Sigmoid colon (tissue), 7 donors: ENCODE measurements around the gene ZSWIM5. TPM values are rescaled to one million over a fixed set of nuclear protein-coding genes. Genes with fewer than 3 reads are reported as not detected.

Source experiments
- DNase-seq: peaks from one replicate; pipeline ENCODE4 v3.0.0-alpha.2; 2019
- H3K27ac ChIP-seq, 4 donors: fragments of 200-600 bp; sonication (generic); one replicate each; pipeline ENCODE4 v1.5.1; 2016 to 2019; ENCODE audit warnings: mild to moderate bottlenecking in 1 of 4
- H3K27me3 ChIP-seq, 3 donors: fragments of 200-600 bp; sonication (generic); one replicate each; pipeline ENCODE4 v1.5.1; 2019; ENCODE audit warnings: mild to moderate bottlenecking in 1 of 3
- H3K36me3 ChIP-seq, 4 donors: fragments of 200-600 bp; sonication (generic); one replicate each; pipeline ENCODE4 v1.5.1; 2016 to 2019
- H3K4me1 ChIP-seq, 4 donors: fragments of 200-600 bp; sonication (generic); one replicate each; pipeline ENCODE4 v1.5.1; 2017 to 2019
- H3K4me3 ChIP-seq, 4 donors: fragments of 200-600 bp; sonication (generic); one replicate each; pipeline ENCODE4 v1.5.1; 2017 to 2019; ENCODE audit warnings: mild to moderate bottlenecking in 2 of 4, moderate library complexity in 1 of 4
- H3K9me3 ChIP-seq, 4 donors: fragments of 200-600 bp in 3 of 4; sonication (generic) in 3 of 4; one replicate each; pipeline versions ENCODE4 v1.5.1 to v1.6.1; 2013 to 2019
- EP300 ChIP-seq, 4 donors: sonication (generic); formaldehyde crosslinking; IDR thresholded peaks; one replicate each; pipeline ENCODE4 v1.6.1; 2017; ENCODE audit warnings: antibody characterized with exemption in 4 of 4
- POLR2A ChIP-seq, 2 donors: fragments of 450-650 bp; IDR thresholded peaks; one replicate each; pipeline ENCODE4 v1.6.1; 2016; ENCODE audit warnings: antibody characterized with exemption in 2 of 2, mild to moderate bottlenecking in 2 of 2, moderate library complexity in 2 of 2
- POLR2AphosphoS5 ChIP-seq, 4 donors: sonication (generic); formaldehyde crosslinking; IDR thresholded peaks; one replicate each; pipeline ENCODE4 v1.6.1; 2017; ENCODE audit warnings: antibody characterized with exemption in 4 of 4
- WGBS, 2 donors: extraction: QIAGEN DNeasy Blood & Tissue Kit; methylation state at CpG; one replicate each; pipeline ENCODE4 v1.1.7; 2013; 5-methylcytosine and 5-hydroxymethylcytosine counted together
- intact Hi-C: fragments of 100-400 bp; cut with DNase I; formaldehyde crosslinking; loops from one replicate; pipeline ENCODE4 v1.15.1; 2023
- polyA plus RNA-seq, 3 donors: library from polyadenylated mRNA; stranded (reverse); fragments of 200-250 nt; gene quantifications; one replicate each; pipeline ENCODE4 v1.2.3, GENCODE V29; 2013
- total RNA-seq, 4 donors: library from RNA; depleted of rRNA; stranded (reverse); fragments of >200 nt; gene quantifications; one replicate each; pipeline ENCODE4 v1.1.0, GENCODE V29; 2016
- TF ChIP-seq, protein P1 (sequence below), 4 experiments: fragments of 450-650 bp in 3 of 4; fragments of 200-600 bp in 1 of 4; IDR thresholded peaks; one replicate each; pipeline ENCODE4 v1.5.1; 2016 to 2019; ENCODE audit warnings: antibody characterized with exemption in 4 of 4, mild to moderate bottlenecking in 3 of 4, moderate library complexity in 2 of 4
- donor health status: healthy with polysubstance abuse.
- donor health status: Bipolar disorder and iron deficiency.
- donor health status: healthy.

Gene ZSWIM5
- total and polyA plus RNA-seq, 7 donors: 2.4 to 4.3 (median 3.2) TPM

DNA sequence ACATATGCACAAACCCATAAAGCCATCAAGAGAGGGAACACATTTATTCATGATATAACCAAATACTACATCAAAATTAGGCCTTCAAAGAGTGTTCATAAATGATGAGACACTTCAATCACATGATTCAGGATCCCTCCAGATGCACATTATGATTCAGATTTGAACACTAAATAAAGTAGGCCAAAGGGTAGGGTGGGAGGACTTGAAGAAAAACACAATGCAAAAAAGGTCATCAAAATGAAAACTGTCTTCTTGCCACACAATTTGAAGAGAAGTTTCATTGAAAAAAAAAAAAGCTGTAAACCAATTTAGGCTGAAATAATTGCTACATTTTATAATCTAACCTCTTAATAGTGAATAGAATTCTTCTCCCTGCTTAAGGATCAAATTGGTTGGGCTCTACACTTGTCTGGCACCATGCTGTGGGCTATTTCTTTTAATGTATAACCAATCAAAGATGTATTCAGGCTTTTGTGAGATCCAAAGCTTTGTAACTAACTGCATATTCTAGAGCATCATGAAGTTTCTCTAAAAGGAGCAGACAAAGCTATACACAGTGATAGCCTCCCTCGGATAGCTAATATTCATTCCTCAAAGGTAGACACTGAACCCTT, 58.1 kb downstream of the ZSWIM5 start:
- Histone ChIP-seq H3K4me1 (no peaks in the 10 kb centered on the region), H3K36me3 (no peaks in the 10 kb centered on the region), H3K9me3 (no peaks in the 10 kb centered on the region), H3K27me3 (no peaks in the 10 kb centered on the region), H3K27ac (no peak overlapping the region), H3K4me3 (no peak overlapping the region)
- DNase-seq: no peak
- WGBS, 2 donors: 90 to 93% methylated on average over 1 of the region's 1 CpG
- intact Hi-C loops: no loop called here
- TF ChIP-seq POLR2A (IDR thresholded peaks at IDR 0.05): no peak
- no peak for TF ChIP-seq EP300 (IDR thresholded peaks at IDR 0.05)
- TF ChIP-seq, protein P1, sequence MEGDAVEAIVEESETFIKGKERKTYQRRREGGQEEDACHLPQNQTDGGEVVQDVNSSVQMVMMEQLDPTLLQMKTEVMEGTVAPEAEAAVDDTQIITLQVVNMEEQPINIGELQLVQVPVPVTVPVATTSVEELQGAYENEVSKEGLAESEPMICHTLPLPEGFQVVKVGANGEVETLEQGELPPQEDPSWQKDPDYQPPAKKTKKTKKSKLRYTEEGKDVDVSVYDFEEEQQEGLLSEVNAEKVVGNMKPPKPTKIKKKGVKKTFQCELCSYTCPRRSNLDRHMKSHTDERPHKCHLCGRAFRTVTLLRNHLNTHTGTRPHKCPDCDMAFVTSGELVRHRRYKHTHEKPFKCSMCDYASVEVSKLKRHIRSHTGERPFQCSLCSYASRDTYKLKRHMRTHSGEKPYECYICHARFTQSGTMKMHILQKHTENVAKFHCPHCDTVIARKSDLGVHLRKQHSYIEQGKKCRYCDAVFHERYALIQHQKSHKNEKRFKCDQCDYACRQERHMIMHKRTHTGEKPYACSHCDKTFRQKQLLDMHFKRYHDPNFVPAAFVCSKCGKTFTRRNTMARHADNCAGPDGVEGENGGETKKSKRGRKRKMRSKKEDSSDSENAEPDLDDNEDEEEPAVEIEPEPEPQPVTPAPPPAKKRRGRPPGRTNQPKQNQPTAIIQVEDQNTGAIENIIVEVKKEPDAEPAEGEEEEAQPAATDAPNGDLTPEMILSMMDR (IDR thresholded peaks at IDR 0.05): no peak
- TF ChIP-seq POLR2AphosphoS5 (IDR thresholded peaks at IDR 0.05): no peak

DNA sequence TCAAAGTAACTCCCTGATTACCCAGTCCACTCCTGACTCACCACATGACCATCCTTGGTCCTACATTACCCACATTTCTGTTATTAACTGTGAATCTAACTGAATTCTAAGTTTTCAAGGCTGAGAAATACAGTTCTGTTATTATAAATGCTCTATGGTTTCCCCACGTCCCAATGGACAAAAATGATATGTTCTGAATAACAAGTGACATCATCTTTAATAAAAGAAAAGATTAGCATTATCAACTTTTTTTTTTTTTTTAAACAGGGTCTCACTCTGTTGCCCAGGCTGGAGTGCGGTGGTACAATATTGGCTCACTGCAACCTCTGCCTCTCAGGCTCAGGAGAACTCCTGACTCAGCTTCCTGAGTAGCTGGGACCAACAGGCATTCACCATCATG, 59.6 kb downstream of the ZSWIM5 start:
- TF ChIP-seq POLR2AphosphoS5 (IDR thresholded peaks at IDR 0.05): no peak
- no peak for TF ChIP-seq EP300 (IDR thresholded peaks at IDR 0.05)
- TF ChIP-seq, protein P1 (IDR thresholded peaks at IDR 0.05): no peak
- TF ChIP-seq POLR2A (IDR thresholded peaks at IDR 0.05): no peak
- Histone ChIP-seq H3K36me3 (no peaks in the 10 kb centered on the region), H3K27me3 (no peaks in the 10 kb centered on the region), H3K4me1 (peaks cover 0 to 2% (median under 1%) of the 10 kb centered on the region in 4 donors), H3K27ac (no peak overlapping the region), H3K4me3 (no peak overlapping the region), H3K9me3 (no peaks in the 10 kb centered on the region)
- 93 to 94% methylated on average over 2 of the region's 2 CpGs for WGBS, 2 donors
- DNase-seq: no peak
- intact Hi-C loops: no loop called here

DNA sequence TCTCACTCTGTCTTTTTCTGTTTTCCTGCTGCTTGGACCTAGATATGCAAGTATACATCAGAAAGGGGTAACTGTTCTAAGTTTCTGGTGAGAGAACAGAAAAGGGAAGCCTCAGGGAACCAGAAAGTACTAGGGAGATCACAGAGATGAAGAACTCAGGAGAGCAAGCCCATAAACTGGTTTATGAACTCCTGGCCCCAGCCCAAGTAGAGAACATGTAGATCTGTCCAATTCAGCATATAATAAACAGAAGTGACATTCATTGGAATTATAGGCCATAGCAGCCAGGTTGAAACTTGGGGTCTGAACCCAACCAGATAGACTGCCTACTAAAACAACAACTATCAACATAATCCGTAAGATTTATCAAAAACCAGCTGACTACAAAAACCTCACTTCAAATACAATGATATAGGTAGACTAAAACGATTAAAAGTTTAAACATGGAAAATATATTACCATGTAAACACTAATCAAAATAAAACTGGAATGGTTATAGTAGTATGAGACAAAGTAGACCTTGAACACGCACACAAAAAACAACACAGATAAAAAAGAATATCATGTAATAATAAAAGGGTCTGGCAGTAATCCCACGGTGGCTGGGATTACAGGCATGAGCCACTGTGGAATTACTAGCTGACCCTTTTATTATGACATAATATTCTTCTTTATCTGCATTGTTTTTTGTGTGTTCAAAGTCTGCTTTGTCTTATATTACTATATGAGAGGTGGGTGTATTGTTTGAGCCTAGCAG, 65.0 kb downstream of the ZSWIM5 start:
- Histone ChIP-seq H3K4me3 (no peak overlapping the region), H3K27me3 (no peaks in the 10 kb centered on the region), H3K4me1 (peaks cover 0 to 16% (median 11%) of the 10 kb centered on the region in 4 donors), H3K27ac (no peak overlapping the region), H3K36me3 (no peaks in the 10 kb centered on the region), H3K9me3 (no peaks in the 10 kb centered on the region)
- intact Hi-C loops: no loop called here
- TF ChIP-seq POLR2A (IDR thresholded peaks at IDR 0.05) (no peak), POLR2AphosphoS5 (IDR thresholded peaks at IDR 0.05) (no peak), EP300 (IDR thresholded peaks at IDR 0.05) (no peak)
- TF ChIP-seq, protein P1 (IDR thresholded peaks at IDR 0.05): no peak
- WGBS, 2 donors: 16 to 67% methylated on average over 4 of the region's 4 CpGs
- DNase-seq: no peak

DNA sequence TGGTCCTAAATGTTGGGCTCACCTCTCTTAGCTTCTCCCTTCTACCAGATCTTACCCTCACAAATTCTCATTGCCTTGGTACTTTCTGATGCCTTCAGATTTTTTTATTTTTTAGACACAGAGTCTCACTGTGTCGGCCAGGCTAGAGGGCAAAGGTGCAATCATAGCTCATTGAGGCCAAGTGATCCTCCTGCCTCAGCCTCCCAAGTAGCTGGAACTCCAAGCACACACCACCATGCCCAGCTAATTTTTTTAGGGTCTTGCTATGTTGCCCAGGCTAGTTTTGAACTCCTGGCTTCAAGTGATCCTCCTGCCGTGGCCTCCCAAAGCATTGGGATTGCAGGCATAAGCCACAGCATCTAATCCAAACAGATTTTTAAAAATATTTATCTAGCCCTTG, 69.4 kb downstream of the ZSWIM5 start:
- DNase-seq: no peak

More for the DNA sequence above, 69.4 kb downstream of the ZSWIM5 start:
- no peaks in the 10 kb centered on the region for H3K27me3 ChIP-seq
- no peaks in the 10 kb centered on the region for H3K9me3 ChIP-seq
- no peak overlapping the region for H3K4me3 ChIP-seq
- H3K4me1 ChIP-seq: peaks cover 0 to 16% (median 11%) of the 10 kb centered on the region in 4 donors
- no peaks in the 10 kb centered on the region for H3K36me3 ChIP-seq
- TF ChIP-seq, protein P1 (IDR thresholded peaks at IDR 0.05): no peak
- TF ChIP-seq POLR2AphosphoS5 (IDR thresholded peaks at IDR 0.05) (no peak), POLR2A (IDR thresholded peaks at IDR 0.05) (no peak), EP300 (IDR thresholded peaks at IDR 0.05) (no peak)
- 89 to 93% methylated on average over 2 of the region's 2 CpGs for WGBS, 2 donors
- intact Hi-C loops: no loop called here
- H3K27ac ChIP-seq: no peak overlapping the region
